Ishikawa (cell line): ENCODE measurements around the gene NRXN3.

Experiments used
- CEBPB ChIP-seq: IDR thresholded peaks from 2 replicates; pipeline ENCODE4 v1.6.1; 2012
- CREB1 ChIP-seq: IDR thresholded peaks from 2 replicates; pipeline ENCODE4 v1.6.1; 2012; ENCODE audit warnings: low read depth
- EGR1 ChIP-seq: IDR thresholded peaks from 2 replicates; pipeline ENCODE4 v1.6.1; 2012
- EP300 ChIP-seq: IDR thresholded peaks from 2 replicates; pipeline ENCODE4 v1.6.1; 2012; ENCODE audit warnings: borderline replicate concordance
- FOXM1 ChIP-seq: IDR thresholded peaks from 2 replicates; pipeline ENCODE4 v1.6.1; 2012; ENCODE audit warnings: low read depth, borderline replicate concordance
- RAD21 ChIP-seq: IDR thresholded peaks from 2 replicates; pipeline ENCODE4 v1.6.1; 2012; ENCODE audit warnings: low read depth
- TAF1 ChIP-seq: IDR thresholded peaks from 2 replicates; pipeline ENCODE4 v1.6.1; 2012; ENCODE audit warnings: low read depth, mild to moderate bottlenecking
- TCF12 ChIP-seq: IDR thresholded peaks from 2 replicates; pipeline ENCODE4 v1.6.1; 2012; ENCODE audit warnings: low read depth
- TEAD4 ChIP-seq: IDR thresholded peaks from 2 replicates; pipeline ENCODE4 v1.6.1; 2012
- YY1 ChIP-seq: IDR thresholded peaks from 2 replicates; pipeline ENCODE4 v1.6.1; 2012; ENCODE audit warnings: low read depth
- ZBTB7A ChIP-seq: IDR thresholded peaks from 2 replicates; pipeline ENCODE4 v1.6.1; 2012; ENCODE audit warnings: low read depth
- TF ChIP-seq, protein P1 (sequence below): IDR thresholded peaks from 2 replicates; pipeline ENCODE4 v1.6.1; 2012
- TF ChIP-seq, protein P2 (sequence below): IDR thresholded peaks from 2 replicates; pipeline ENCODE4 v1.6.1; 2012; ENCODE audit warnings: low read depth, mild to moderate bottlenecking
- TF ChIP-seq, protein P3 (sequence below): IDR thresholded peaks from 2 replicates; pipeline ENCODE4 v1.6.1; 2012

DNA sequence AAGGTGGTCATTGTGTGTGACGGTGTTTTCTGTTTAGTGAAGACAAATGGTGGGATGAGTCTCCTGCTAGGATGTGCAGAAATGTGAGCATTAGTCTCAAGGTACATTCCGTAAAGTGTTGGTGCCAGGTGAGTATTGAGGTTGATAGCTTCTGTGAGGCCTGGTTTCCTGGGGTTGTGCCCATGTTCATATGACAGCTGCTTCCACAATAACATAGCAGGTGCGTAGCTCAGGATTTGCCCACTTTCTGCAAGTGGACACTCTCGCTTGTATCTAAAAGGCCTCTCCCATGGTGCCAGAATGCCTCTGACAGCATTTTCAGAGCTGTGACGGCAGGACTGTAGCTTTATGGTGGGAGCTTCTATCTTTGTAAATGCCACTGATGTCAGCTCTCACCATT, 1209.1 kb downstream of the NRXN3 start:
- no peak for TF ChIP-seq TCF12
- no peak for TF ChIP-seq YY1
- no peak for TF ChIP-seq ZBTB7A
- no peak for TF ChIP-seq FOXM1
- no peak for TF ChIP-seq TEAD4
- TF ChIP-seq, protein P1, sequence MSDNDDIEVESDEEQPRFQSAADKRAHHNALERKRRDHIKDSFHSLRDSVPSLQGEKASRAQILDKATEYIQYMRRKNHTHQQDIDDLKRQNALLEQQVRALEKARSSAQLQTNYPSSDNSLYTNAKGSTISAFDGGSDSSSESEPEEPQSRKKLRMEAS, result no peak
- TF ChIP-seq, protein P2, sequence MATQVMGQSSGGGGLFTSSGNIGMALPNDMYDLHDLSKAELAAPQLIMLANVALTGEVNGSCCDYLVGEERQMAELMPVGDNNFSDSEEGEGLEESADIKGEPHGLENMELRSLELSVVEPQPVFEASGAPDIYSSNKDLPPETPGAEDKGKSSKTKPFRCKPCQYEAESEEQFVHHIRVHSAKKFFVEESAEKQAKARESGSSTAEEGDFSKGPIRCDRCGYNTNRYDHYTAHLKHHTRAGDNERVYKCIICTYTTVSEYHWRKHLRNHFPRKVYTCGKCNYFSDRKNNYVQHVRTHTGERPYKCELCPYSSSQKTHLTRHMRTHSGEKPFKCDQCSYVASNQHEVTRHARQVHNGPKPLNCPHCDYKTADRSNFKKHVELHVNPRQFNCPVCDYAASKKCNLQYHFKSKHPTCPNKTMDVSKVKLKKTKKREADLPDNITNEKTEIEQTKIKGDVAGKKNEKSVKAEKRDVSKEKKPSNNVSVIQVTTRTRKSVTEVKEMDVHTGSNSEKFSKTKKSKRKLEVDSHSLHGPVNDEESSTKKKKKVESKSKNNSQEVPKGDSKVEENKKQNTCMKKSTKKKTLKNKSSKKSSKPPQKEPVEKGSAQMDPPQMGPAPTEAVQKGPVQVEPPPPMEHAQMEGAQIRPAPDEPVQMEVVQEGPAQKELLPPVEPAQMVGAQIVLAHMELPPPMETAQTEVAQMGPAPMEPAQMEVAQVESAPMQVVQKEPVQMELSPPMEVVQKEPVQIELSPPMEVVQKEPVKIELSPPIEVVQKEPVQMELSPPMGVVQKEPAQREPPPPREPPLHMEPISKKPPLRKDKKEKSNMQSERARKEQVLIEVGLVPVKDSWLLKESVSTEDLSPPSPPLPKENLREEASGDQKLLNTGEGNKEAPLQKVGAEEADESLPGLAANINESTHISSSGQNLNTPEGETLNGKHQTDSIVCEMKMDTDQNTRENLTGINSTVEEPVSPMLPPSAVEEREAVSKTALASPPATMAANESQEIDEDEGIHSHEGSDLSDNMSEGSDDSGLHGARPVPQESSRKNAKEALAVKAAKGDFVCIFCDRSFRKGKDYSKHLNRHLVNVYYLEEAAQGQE, result no peak
- no peak for TF ChIP-seq CEBPB
- no peak for TF ChIP-seq TAF1
- no peak for TF ChIP-seq RAD21
- no peak for TF ChIP-seq EGR1
- TF ChIP-seq EP300, result no peak
- TF ChIP-seq CREB1, result no peak
- TF ChIP-seq, protein P3, sequence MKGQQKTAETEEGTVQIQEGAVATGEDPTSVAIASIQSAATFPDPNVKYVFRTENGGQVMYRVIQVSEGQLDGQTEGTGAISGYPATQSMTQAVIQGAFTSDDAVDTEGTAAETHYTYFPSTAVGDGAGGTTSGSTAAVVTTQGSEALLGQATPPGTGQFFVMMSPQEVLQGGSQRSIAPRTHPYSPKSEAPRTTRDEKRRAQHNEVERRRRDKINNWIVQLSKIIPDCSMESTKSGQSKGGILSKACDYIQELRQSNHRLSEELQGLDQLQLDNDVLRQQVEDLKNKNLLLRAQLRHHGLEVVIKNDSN, result no peak
